Kidney (tissue), 14 donors: Measurements from ENCODE around the gene ANKS1A. TPM values are rescaled to one million over a fixed set of nuclear protein-coding genes. Genes with fewer than 3 reads are reported as not detected.

ENCODE experiments used
- DNase-seq, 5 donors: peaks; one replicate each; pipeline ENCODE4 v3.0.0-alpha.2; 2013 to 2020
- FAIRE-seq: peaks from 2 replicates; lab custom pipeline; 2012; peaks lifted over from hg19 to GRCh38; lab: Jason Lieb, UNC
- H3K27ac ChIP-seq, 2 donors: one replicate each; pipeline ENCODE4 v1.7.0; 2013; ENCODE audit warnings: low read depth in 2 of 2, low read length in 2 of 2, inconsistent platforms in 1 of 2
- H3K27me3 ChIP-seq: one replicate; pipeline ENCODE4 v1.7.1; 2013; ENCODE audit warnings: low read length, inconsistent platforms; ENCODE audit not compliant: control insufficient read depth, insufficient read depth
- H3K36me3 ChIP-seq, 3 donors: one replicate each; pipeline versions ENCODE4 v1.7.0 to v1.7.1; 2013; ENCODE audit warnings: low read length in 3 of 3, control low read depth in 1 of 3, inconsistent platforms in 1 of 3; ENCODE audit not compliant: insufficient read depth in 3 of 3, control insufficient read depth in 2 of 3
- H3K4me1 ChIP-seq, 3 donors: one replicate each; pipeline versions ENCODE4 v1.7.0 to v1.7.1; 2013; ENCODE audit warnings: low read length in 3 of 3, inconsistent platforms in 1 of 3, low read depth in 1 of 3; ENCODE audit not compliant: control insufficient read depth in 2 of 3, insufficient read depth in 2 of 3
- H3K4me3 ChIP-seq, 3 donors: one replicate each; pipeline versions ENCODE4 v1.7.0 to v1.8.1; 2013; ENCODE audit warnings: low read length in 3 of 3, control low read depth in 1 of 3, inconsistent platforms in 1 of 3
- H3K9ac ChIP-seq, 3 donors: one replicate each; pipeline versions ENCODE4 v1.7.0 to v1.7.1; 2013; ENCODE audit warnings: low read length in 3 of 3, control low read depth in 1 of 3, inconsistent platforms in 1 of 3
- H3K9me3 ChIP-seq, 3 donors: one replicate each; pipeline versions ENCODE4 v1.7.0 to v1.7.1; 2013; ENCODE audit warnings: low read length in 3 of 3, control low read depth in 1 of 3, inconsistent platforms in 1 of 3; ENCODE audit not compliant: control insufficient read depth in 2 of 3, insufficient read depth in 1 of 3
- intact Hi-C: fragments of 100-400 bp; cut with DNase I; formaldehyde crosslinking; loops from one replicate; pipeline ENCODE4 v1.11.1; 2022
- polyA plus RNA-seq: library from polyadenylated mRNA; stranded (reverse); fragments of 350-450 nt; fragmentation: Illumina TruSeq; extraction: RNeasy Lipid Tissue Mini Kit (QIAGEN cat#74804); gene quantifications from one replicate; pipeline ENCODE4 v1.2.3, GENCODE V29; 2014; ENCODE audit warnings: low read depth, low replicate concordance; ENCODE audit not compliant: insufficient read depth
- total RNA-seq: library from RNA; stranded (reverse); fragmentation: NEBNext Ultra II Directional; extraction: Animal tissue kit (Norgen Biotek cat#: 25700); gene quantifications from one replicate; pipeline ENCODE4 v1.2.1, GENCODE V29; 2021
- TF ChIP-seq, protein P1 (sequence below): IDR thresholded peaks from 3 replicates; pipeline ENCODE4 v1.5.1; 2012; ENCODE audit warnings: mild to moderate bottlenecking, moderate library complexity, borderline replicate concordance; ENCODE audit not compliant: insufficient read depth; ENCODE audit errors: extremely low read depth
- donor health status: control.
- donor health status: control.
- donor health status: control.
- donor health status: control.
- donor health status: control.
- donor health status: DM: yes; HTN: yes; CAD: no.
- donor health status: Normal renal cell carcinoma (clear cell type).

Gene ANKS1A
- total and polyA plus RNA-seq, 2 donors from 2014 or later: 9.4 to 25.9 TPM

DNA sequence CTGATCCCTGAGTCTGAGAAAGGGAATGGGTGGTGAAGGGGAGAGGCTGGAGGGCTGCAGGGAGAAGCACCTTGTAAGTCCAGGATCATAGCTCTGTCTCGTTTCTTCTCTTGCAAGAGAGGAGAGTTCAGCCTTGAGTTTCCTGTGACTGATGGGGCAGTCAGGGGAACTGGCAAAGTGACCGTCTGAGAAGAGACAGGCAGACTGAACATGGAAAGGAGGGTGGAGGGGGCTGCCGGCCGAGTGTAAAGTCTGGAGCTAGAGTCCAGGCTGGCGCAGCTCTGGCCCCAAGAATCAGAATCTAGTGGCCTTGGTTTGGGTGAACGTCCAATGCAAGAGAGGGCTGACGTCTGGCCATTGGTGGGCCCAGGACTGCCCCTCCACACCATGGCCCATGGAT, 179.6 kb downstream of the ANKS1A start:
- H3K9ac ChIP-seq: no peak overlapping the region
- FAIRE-seq (no peak), DNase-seq (peak in 1 of 5 donors; percentile 23)
- H3K9me3 ChIP-seq: no peaks in the 10 kb centered on the region
- intact Hi-C loops: no loop called here
- H3K27ac ChIP-seq: no peak overlapping the region
- no peak overlapping the region for H3K4me3 ChIP-seq
- H3K27me3 ChIP-seq: no peaks in the 10 kb centered on the region
- TF ChIP-seq, protein P1, sequence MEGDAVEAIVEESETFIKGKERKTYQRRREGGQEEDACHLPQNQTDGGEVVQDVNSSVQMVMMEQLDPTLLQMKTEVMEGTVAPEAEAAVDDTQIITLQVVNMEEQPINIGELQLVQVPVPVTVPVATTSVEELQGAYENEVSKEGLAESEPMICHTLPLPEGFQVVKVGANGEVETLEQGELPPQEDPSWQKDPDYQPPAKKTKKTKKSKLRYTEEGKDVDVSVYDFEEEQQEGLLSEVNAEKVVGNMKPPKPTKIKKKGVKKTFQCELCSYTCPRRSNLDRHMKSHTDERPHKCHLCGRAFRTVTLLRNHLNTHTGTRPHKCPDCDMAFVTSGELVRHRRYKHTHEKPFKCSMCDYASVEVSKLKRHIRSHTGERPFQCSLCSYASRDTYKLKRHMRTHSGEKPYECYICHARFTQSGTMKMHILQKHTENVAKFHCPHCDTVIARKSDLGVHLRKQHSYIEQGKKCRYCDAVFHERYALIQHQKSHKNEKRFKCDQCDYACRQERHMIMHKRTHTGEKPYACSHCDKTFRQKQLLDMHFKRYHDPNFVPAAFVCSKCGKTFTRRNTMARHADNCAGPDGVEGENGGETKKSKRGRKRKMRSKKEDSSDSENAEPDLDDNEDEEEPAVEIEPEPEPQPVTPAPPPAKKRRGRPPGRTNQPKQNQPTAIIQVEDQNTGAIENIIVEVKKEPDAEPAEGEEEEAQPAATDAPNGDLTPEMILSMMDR: no peak
- peaks cover 3 to 9% (median 6%) of the 10 kb centered on the region in 3 donors for H3K36me3 ChIP-seq
- H3K4me1 ChIP-seq: no peaks in the 10 kb centered on the region

DNA sequence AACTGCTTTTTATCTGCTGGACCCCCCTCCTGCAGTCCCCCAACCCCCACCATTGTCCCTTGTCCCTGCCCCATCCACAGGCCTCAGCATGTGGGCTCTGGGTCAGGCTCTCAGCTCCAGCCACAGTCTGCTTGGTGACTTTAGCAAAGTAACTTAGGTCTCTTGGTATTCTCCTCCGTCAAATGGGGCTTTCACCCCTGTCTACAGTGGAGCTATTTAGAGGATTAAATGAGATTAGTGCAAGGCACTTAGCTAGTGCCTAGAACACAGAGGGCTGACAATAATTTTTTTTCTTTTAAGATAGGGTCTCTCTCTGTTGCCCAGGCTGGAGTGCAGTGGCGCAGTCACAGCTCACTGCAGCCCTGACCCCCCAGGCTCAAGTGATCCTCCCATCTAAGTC, 180.2 kb downstream of the ANKS1A start:
- TF ChIP-seq, protein P1: no peak
- Histone ChIP-seq H3K4me3 (no peak overlapping the region), H3K27me3 (no peaks in the 10 kb centered on the region), H3K9me3 (no peaks in the 10 kb centered on the region), H3K27ac (no peak overlapping the region), H3K9ac (no peak overlapping the region), H3K4me1 (no peaks in the 10 kb centered on the region), H3K36me3 (peaks cover 3 to 9% (median 6%) of the 10 kb centered on the region in 3 donors)
- intact Hi-C loops: no loop called here
- FAIRE-seq (no peak), DNase-seq (peak in 1 of 5 donors; percentile 4)

DNA sequence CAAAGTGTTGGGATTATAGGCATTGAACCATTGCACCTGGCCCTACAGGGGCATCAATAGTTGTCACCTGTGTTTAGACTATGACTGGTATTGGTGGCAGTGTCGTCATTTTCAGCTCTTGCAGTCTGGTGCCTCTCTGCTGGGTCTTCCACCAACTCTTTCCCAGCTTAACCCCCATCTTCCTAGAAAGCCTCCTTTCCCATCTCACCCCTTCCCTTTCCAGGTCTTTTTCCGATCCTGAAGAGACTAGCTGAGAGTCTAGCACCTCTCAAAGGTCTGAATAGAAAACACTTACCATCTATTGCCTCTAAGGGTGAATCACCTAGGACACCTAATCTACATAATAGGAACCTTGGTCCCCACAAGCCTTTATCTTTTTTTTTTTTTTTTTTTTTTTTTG, 181.1 kb downstream of the ANKS1A start:
- FAIRE-seq (no peak), DNase-seq (no peak)
- H3K9ac ChIP-seq: no peak overlapping the region
- H3K4me1 ChIP-seq: no peaks in the 10 kb centered on the region
- intact Hi-C loops: no loop called here
- H3K9me3 ChIP-seq: no peaks in the 10 kb centered on the region
- H3K27me3 ChIP-seq: no peaks in the 10 kb centered on the region
- no peak overlapping the region for H3K27ac ChIP-seq
- no peak overlapping the region for H3K4me3 ChIP-seq
- peaks cover 3 to 9% (median 6%) of the 10 kb centered on the region in 3 donors for H3K36me3 ChIP-seq
- TF ChIP-seq, protein P1: no peak
